GM10847 (cell line): ENCODE measurements around the gene DNASE1L1.
A peak's percentile ranks its signal among the peaks of the same experiment; 100 is the strongest.

Experiments
- POLR2A ChIP-seq: IDR thresholded peaks from 2 replicates; pipeline ENCODE4 v1.6.1; 2011; ENCODE audit not compliant: insufficient read length; ENCODE audit errors: extremely low read depth

DNASE1L1 gene

GRCh38 chrX:154401045-154401799 lies 7.8 kb downstream of the DNASE1L1 start:
- no peak for TF ChIP-seq POLR2A

- no peak for TF ChIP-seq POLR2A
Observed at GRCh38 chrX:154399527-154400368, 9.3 kb downstream of the DNASE1L1 start.

DNA sequence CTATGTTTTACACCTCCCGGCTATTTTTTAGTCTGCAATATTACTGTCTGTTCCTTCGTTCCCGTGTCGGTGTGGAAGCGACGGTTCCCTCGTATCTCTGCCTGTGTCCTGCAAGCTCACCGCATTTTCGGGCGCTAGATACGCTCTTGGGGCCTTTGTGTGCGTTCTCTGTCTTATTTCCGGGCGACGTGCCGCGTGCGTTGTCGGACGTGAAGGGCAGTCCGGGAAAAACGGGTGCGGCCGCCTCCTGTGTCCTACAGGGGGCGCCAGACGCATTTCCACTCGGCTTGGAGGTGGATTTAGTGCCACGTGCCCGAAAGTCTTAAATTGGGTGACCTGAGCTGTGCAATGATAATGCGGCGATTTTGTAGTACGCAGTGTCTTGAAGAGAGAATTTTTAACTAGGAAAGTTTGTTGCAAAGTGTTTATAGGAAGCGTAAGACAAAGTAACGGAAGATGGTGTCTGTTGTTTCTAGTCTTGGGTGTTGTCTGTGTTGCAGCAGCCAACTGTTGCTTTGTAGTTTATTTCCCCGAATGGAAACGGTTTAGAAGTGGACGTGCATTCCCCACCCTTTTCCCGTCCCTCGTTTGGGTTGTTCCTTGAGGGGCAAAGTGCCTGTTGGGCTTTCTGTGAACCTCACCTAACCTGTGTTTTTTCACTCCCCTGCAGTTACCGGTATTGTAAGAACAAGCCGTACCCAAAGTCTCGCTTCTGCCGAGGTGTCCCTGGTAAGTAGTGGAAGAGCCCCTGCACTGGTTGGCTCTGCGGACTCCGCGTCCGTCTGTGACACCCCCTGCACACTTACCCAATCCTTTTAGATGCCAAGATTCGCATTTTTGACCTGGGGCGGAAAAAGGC lies 10.2 kb downstream of the DNASE1L1 start:
- no peak for TF ChIP-seq POLR2A

DNA sequence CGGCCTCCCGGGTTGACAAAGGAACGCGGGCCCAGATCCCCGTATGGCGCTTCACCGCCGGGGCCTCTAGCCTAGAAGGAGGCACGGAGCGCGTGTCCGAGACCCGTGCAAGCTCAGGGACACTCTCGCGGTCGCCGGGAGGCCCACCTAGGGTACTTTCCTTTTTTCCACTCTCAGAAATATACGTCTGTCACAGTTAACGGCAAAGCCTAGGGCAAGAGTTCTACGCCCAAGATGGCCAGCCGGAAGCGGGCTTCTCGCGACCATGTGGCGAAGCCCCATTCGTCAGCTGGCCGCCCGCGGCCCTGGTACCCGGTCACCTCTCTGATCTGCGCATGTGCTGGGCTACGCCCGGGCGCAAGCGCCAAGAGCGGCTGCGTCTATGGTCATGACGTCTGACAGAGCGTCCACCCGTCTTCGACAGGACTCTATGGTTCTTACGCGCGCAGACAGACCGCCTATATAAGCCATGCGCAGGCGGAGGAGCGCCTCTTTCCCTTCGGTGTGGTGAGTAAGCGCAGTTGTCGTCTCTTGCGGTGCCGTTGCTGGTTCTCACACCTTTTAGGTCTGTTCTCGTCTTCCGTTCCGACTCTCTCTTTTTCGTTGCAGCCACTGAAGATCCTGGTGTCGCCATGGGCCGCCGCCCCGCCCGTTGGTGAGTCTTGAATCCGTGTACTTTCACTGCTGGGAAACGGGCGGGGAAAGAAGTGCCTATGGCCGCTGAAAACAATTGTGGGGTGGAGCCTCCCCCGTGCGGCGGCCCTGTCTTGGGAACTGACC lies 11.0 kb downstream of the DNASE1L1 start, which contains the start of gene RPL10:
Gene RPL10, plus strand, starts transcription at position 490 of the 780 bp plus-strand sequence. Its CDS starts 143 bp downstream, at position 633.
- peak; percentile 98 for TF ChIP-seq POLR2A

GRCh38 chrX:154396973-154397887 lies 11.8 kb downstream of the DNASE1L1 start:
- peak; percentile 16 for TF ChIP-seq POLR2A

DNA sequence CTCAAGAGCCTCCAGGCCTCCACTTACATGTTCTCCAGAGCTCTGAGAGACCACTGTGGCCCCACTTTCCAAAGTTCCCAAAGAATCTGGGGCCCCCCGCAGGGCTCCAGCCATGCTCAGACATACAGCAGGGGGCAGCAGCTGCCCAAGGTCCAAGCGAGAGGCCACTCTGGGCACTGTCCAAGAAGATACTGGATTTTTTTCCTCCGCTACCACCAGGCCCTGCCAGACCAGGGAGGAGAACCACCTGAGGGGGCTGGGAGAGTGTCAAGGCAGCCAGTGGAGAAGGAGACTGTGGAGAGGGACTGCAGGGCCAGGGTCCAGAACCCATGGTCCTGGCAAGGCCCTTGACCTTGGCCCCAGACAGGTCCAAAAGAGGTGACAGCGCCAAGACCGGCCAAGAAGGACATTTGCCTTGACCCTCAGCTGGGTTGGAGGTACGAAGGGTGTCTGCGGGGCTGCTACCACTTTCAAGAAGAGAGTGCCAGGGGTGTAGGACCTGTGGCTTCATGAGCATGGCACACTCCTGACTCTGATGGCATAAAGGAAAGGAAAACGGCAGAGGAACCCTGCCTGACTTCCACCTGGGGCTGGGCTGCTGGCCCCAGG lies 24.7 kb downstream of the DNASE1L1 start:
- TF ChIP-seq POLR2A = no peak

DNA sequence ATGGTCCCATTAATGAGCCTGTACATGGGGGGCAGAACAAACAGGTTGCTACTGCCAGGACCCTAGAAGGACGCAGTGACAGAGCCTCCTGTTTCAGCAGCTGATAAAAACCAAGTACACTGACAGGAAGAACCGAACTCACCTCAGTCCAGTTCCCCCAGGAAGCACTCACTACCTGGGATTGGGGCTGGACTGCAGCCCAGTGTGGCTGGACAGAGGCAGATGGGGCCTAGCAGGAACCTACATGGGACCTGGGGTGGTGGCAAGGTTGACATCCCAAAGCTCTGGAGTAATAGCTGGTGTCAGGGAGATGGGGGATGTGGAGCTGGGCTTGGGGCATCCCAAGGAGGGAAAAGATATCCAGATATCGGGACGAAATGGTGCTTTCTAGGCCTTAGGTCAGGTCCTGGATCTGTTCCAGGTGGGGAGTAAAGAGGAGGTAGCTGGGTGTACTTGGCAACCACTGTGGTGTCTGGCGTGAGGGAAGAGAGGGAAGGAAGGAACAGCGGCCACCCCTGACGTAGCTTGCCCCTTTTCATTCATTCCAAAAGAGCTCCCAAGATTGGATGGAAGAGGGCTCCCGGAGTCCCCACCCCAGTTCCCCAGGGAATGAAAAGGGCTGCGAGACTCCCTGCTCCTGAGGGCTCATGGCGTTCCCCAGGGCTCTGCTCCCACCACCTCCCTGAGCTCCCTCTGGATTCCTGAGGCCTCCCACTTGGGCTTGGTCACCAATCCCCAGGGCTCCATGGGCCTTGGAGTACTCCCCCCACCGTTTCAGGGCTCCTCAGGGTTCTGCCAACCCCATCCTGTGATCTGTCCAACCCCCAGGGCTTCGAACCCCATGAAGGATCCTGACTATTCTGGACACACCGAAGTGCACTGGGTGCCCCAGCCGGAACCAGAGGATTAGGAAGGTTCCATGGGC lies 25.4 kb downstream of the DNASE1L1 start:
- TF ChIP-seq POLR2A = no peak

DNA sequence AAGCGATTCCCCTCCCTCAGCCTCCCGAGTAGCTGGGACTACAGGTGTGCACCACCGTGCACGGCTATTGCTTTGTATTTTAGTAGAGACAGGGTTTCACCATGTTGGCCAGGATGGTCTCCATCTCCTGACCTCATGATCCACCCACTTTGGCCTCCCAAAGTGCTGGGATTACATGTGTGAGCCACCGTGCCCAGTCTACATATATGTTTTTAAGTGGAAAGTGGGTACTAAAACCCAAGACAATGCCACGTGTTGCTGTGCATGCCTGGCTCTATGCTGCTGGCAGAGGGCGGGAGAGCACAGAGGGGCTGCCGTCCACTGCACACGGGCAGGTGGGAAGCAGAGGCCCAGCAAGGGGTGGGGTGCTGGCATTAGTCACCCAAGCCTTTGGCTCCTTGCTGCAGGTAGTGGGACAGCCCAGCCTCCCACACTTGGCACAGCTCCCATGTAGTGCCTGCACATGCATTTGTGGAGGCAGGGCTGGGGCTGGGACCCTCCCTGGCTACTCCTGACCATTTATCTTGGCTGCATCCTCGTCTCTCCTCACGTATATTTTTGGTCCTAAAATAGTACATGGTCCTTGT lies 26.5 kb downstream of the DNASE1L1 start:
- no peak for TF ChIP-seq POLR2A

GRCh38 chrX:154381271-154381670 lies 27.8 kb downstream of the DNASE1L1 start:
- no peak for TF ChIP-seq POLR2A

- TF ChIP-seq POLR2A = no peak
Observed at GRCh38 chrX:154380787-154381186, 28.3 kb downstream of the DNASE1L1 start.

DNA sequence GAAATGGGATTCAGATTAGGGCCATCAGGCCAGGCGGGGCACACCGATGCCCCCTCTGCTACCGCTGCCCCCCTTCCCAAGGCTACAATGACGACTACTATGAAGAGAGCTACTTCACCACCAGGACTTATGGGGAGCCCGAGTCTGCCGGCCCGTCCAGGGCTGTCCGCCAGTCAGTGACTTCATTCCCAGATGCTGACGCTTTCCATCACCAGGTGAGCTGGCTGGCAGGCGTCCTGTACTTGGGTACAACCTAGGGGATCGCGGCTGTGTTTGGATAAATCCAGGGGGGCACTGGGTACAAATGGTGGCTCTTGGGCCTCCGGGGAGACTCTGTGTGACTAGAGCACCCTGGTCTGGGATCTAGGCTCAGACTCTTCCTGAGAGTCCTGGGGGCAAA lies 28.9 kb downstream of the DNASE1L1 start:
- no peak for TF ChIP-seq POLR2A

DNA sequence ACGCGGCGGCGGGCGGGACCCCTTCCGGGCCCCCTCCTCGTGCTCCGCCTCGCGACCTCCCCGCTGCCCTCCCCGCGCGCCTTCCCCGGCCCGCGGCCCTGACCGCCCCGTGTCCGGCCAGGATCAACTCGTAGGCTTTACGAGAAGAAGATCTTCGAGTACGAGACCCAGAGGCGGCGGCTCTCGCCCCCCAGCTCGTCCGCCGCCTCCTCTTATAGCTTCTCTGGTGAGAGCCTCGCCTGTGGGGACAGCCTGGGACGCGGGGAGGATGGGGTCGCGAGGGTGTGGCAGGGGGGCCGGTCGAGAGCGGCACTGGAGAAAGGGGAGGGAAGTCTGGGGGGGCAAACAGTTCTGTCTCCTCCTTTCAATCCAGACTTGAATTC lies 29.5 kb downstream of the DNASE1L1 start:
- TF ChIP-seq POLR2A = no peak
